Progenitor cell of endocrine pancreas (in vitro differentiated cells): ENCODE measurements around the gene PLSCR4. TPM values are rescaled to one million over a fixed set of nuclear protein-coding genes. Genes with fewer than 3 reads are reported as not detected.

Experiments
- DNase-seq: peaks from one replicate; pipeline ENCODE4 v3.0.0; 2021; ENCODE audit warnings: low spot score; ENCODE audit not compliant: unreplicated experiment
- H3K27ac Mint-ChIP-seq: 2 replicates; pipeline ENCODE4 v1.8.0; 2021; ENCODE audit warnings: mild to moderate bottlenecking, moderate library complexity, mixed read lengths
- H3K27me3 Mint-ChIP-seq: 2 replicates; pipeline ENCODE4 v1.8.0; 2021; ENCODE audit warnings: mixed read lengths
- H3K36me3 Mint-ChIP-seq: 2 replicates; pipeline ENCODE4 v1.8.0; 2022; ENCODE audit warnings: mixed read lengths; ENCODE audit not compliant: insufficient read depth
- H3K4me1 Mint-ChIP-seq: 2 replicates; pipeline ENCODE4 v1.8.0; 2021; ENCODE audit warnings: low read depth, mixed read lengths
- H3K4me3 Mint-ChIP-seq: 2 replicates; pipeline ENCODE4 v1.8.0; 2021; ENCODE audit warnings: low read depth, mild to moderate bottlenecking, moderate library complexity, mixed read lengths
- H3K9me3 Mint-ChIP-seq: 2 replicates; pipeline ENCODE4 v1.8.0; 2021; ENCODE audit warnings: low read depth, mixed read lengths
- CTCF ChIP-seq: fragments of 200-600 bp; sonication (generic); IDR thresholded peaks from one replicate; pipeline ENCODE4 v1.5.0; 2021; ENCODE audit warnings: antibody characterized with exemption, mild to moderate bottlenecking; ENCODE audit not compliant: unreplicated experiment
- total RNA-seq: library from RNA; stranded (reverse); gene quantifications from 2 replicates; pipeline ENCODE4 v1.2.1, GENCODE V29; 2021

PLSCR4 gene
- total RNA-seq, 1 donor from 2014 or later, result 9.2 TPM

DNA sequence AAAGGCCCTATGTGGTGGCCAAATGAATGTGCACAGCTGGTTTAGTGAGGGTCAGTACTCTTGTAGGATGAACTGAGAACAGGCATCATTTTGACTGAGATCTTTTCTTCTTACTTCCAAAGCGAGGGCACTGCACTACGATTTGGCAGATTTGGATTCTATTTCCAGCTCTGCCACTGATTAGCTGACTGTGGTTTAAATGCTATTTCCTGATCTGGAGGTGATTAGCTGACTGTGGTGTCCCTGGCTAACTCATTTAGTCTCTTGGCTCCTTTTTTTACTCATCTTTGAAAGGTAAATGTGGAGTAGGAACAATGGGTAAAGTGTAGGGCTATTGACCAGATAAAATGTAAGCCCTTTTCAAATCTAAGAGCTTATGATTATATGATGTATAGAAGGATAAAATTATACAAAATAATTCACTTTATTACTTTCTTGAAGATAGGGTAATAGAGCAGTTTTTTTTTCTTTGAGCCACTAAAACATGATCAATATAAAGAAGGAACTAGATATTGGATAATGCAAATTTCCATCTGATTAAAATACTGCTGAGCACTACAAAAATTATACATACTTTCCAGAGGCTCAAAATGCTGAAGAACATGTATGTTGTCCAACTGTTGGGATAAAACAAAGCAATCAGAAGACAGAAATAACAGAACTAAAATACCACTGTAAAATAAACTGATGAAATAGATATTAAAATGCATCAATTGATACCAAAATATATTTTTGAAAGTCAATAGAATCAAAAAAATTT, 50.3 kb downstream of the PLSCR4 start:
- DNase-seq, result no peak
- H3K4me1 Mint-ChIP-seq, result peaks cover 3% of the 10 kb centered on the region
- no peak overlapping the region for H3K27ac Mint-ChIP-seq
- no peak for TF ChIP-seq CTCF
- H3K36me3 Mint-ChIP-seq, result peaks cover 4% of the 10 kb centered on the region
- no peaks in the 10 kb centered on the region for H3K9me3 Mint-ChIP-seq
- no peak overlapping the region for H3K4me3 Mint-ChIP-seq
- H3K27me3 Mint-ChIP-seq, result no peaks in the 10 kb centered on the region

GRCh38 chr3:146199762-146200161, 51.1 kb downstream of the PLSCR4 start:
- H3K36me3 Mint-ChIP-seq, result peaks cover 4% of the 10 kb centered on the region
- H3K27ac Mint-ChIP-seq, result no peak overlapping the region
- H3K4me3 Mint-ChIP-seq, result no peak overlapping the region
- no peaks in the 10 kb centered on the region for H3K27me3 Mint-ChIP-seq
- no peak for DNase-seq
- H3K9me3 Mint-ChIP-seq, result no peaks in the 10 kb centered on the region
- TF ChIP-seq CTCF, result no peak
- peaks cover 3% of the 10 kb centered on the region for H3K4me1 Mint-ChIP-seq

DNA sequence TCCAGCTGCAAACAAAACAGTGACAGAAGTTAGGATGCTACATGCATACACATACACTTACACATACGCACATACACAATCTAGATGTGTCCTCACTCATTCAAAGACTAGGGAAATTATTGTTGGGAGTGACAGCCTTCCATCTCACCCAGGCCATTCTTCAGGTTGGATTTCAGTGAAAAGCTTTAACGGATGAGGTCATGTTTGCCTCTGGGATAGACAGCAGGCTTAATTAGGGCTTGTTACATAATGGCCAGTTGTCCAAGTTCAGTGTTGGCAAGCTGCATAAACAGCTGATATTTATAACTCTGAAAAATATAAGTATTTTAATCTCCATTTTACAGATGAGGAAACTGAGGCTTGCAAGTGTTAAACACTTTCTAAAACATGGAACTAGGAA, 54.1 kb downstream of the PLSCR4 start:
- DNase-seq, result no peak
- TF ChIP-seq CTCF, result no peak
- Mint-ChIP-seq H3K36me3 (no peaks in the 10 kb centered on the region), H3K9me3 (no peaks in the 10 kb centered on the region), H3K27ac (no peak overlapping the region), H3K27me3 (no peaks in the 10 kb centered on the region), H3K4me3 (no peak overlapping the region), H3K4me1 (no peaks in the 10 kb centered on the region)

DNA sequence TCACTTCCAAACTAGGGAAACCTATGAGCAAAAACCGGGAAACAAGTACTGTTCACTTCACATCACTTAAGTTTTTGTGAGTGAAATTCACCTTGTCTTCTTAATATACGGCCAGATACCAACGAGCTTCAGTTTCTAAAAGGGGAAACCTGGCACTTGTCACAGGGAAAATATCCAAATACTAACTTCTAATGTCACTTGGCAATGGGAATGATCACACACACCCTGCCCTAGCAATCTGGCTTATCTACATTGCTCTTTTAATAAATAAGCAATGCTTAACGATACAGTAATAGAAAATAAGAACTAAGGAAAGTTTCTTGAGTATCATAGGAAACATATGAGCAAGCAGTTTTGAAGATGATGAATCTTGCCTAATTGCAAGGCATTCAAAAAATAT, 55.3 kb downstream of the PLSCR4 start:
- TF ChIP-seq CTCF, result no peak
- no peaks in the 10 kb centered on the region for H3K36me3 Mint-ChIP-seq
- no peak overlapping the region for H3K4me3 Mint-ChIP-seq
- H3K9me3 Mint-ChIP-seq, result no peaks in the 10 kb centered on the region
- no peak for DNase-seq
- H3K4me1 Mint-ChIP-seq, result no peaks in the 10 kb centered on the region
- H3K27ac Mint-ChIP-seq, result no peak overlapping the region
- H3K27me3 Mint-ChIP-seq, result no peaks in the 10 kb centered on the region

- no peak for DNase-seq
- TF ChIP-seq CTCF, result no peak
- no peaks in the 10 kb centered on the region for H3K27me3 Mint-ChIP-seq
- H3K4me3 Mint-ChIP-seq, result no peak overlapping the region
- no peaks in the 10 kb centered on the region for H3K36me3 Mint-ChIP-seq
- no peak overlapping the region for H3K27ac Mint-ChIP-seq
- no peaks in the 10 kb centered on the region for H3K9me3 Mint-ChIP-seq
- no peaks in the 10 kb centered on the region for H3K4me1 Mint-ChIP-seq
Observed at GRCh38 chr3:146195030-146195429, 55.9 kb downstream of the PLSCR4 start.
